HG02571 (cell line): ENCODE measurements around the gene NOTCH4.

Source experiments
- ATAC-seq: cut with Tn5 transposase; IDR thresholded peaks from one replicate; pipeline ENCODE4 v1.9.1; 2021; ENCODE audit warnings: mild to moderate bottlenecking, moderate library complexity; ENCODE audit not compliant: unreplicated experiment

The NOTCH4 gene

DNA sequence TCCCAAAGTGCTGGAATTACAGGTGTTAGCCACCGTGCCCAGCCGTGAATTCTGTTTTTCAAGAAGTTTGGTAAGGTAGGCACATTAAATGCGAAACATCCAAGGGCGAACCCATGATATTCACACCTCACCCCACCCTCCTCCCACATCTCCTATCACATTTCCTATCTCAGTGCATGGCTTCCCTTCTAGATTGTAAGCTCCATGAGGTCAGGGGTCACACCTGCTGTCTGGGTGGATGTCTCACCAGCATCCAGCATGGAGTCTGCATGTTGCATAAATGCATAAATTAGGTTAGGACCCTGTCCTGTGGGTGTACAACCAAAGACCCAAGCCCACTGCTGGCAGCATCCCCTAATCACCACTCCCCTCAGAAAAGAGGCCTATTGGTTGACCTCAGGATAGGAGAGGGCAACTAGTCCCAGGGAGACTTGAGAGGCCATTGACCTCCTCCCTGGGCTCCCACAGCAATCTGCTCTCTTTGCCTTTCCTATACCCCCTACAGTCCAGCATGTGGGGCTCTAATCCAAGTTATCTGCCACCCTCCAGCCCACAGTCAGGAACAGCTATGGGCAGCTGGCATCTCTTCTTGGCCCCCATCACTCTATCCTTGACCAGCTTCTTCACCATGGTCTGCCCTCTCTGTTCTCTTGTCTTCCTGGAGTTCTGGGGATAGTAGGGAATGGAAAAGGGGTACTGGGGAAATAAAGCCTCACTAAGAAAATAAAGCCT, 76.3 kb downstream of the NOTCH4 start:
- no peak for ATAC-seq

DNA sequence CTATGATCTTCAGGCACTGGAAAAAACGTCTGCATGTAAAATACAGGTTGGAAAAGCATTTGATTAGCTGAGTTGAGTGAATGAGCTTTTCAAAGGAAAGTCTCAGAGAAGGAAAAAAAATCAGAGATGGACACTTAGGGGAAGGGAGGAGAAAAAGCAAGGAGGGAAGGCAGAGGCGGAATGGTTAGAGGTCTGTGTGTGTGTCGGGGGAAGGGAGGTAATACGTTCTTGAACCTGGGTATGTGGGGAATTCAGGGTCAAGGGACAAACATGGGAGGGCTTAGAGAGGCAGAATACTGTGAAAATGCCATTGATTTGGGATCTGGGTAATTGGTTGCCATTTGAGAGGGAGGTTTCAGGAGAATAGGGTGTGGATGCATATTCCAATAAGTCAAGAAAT, 77.2 kb downstream of the NOTCH4 start:
- ATAC-seq: no peak

DNA sequence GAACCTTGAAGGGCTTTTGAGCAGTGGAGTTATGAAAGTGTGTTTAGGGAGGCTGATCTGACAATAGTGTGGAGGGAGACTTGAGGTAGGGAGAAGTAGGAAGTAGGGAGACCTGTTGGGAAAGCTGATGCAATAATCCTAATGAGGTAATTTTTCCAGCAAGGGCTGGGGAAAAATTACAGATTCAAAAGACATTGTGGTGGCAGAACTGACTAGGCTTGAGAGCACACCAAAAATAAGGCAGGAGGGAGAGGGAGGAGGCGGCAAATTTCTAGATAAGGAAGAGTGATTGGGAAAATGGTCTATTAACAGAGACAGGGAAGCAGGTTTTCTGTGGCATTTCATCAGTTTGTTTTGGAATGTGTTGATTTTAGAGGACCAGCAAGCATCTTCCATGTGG, 77.6 kb downstream of the NOTCH4 start:
- ATAC-seq: no peak
